ENCODE results near the gene DAPK1. TPM values are rescaled to one million over a fixed set of nuclear protein-coding genes. Genes with fewer than 3 reads are reported as not detected.

Gene DAPK1
- polyA plus RNA-seq, 1 donor: 24.9 TPM

- no peak for DNase-seq
- Histone ChIP-seq H3K27me3 (ENCODE audit: control insufficient read depth, insufficient read depth, low read length) (no peaks in the 10 kb centered on the region), H3K9me3 (ENCODE audit: control insufficient read depth, low read depth, low read length) (no peaks in the 10 kb centered on the region), H3K4me1 (ENCODE audit: control insufficient read depth, insufficient read depth, low read length) (peaks cover 10% of the 10 kb centered on the region), H3K27ac (ENCODE audit: low read length) (no peak overlapping the region), H3K4me3 (ENCODE audit: low read length) (no peak overlapping the region), H3K36me3 (ENCODE audit: control insufficient read depth, insufficient read depth, low read length) (no peaks in the 10 kb centered on the region)
- 100% methylated on average over 2 of the region's 13 CpGs for WGBS (ENCODE audit: insufficient coverage, low lambda C conversion rate)
Observed at GRCh38 chr9:87505869-87506678, 8.4 kb downstream of the DAPK1 start.

- H3K27me3 ChIP-seq (ENCODE audit: control insufficient read depth, insufficient read depth, low read length): no peaks in the 10 kb centered on the region
- H3K9me3 ChIP-seq (ENCODE audit: control insufficient read depth, low read depth, low read length): no peaks in the 10 kb centered on the region
- DNase-seq: no peak
- no peak overlapping the region for H3K4me3 ChIP-seq (ENCODE audit: low read length)
- H3K36me3 ChIP-seq (ENCODE audit: control insufficient read depth, insufficient read depth, low read length): no peaks in the 10 kb centered on the region
- peaks cover 5% of the 10 kb centered on the region for H3K4me1 ChIP-seq (ENCODE audit: control insufficient read depth, insufficient read depth, low read length)
- no peak overlapping the region for H3K27ac ChIP-seq (ENCODE audit: low read length)
- WGBS (ENCODE audit: insufficient coverage, low lambda C conversion rate): 80% methylated on average over 1 of the region's 4 CpGs
Observed at GRCh38 chr9:87507576-87507975, 9.9 kb downstream of the DAPK1 start.

GRCh38 chr9:87510252-87510683, 12.6 kb downstream of the DAPK1 start:
- no peaks in the 10 kb centered on the region for H3K27me3 ChIP-seq (ENCODE audit: control insufficient read depth, insufficient read depth, low read length)
- peaks cover 3% of the 10 kb centered on the region for H3K4me1 ChIP-seq (ENCODE audit: control insufficient read depth, insufficient read depth, low read length)
- H3K36me3 ChIP-seq (ENCODE audit: control insufficient read depth, insufficient read depth, low read length): no peaks in the 10 kb centered on the region
- no peak for DNase-seq
- no peak overlapping the region for H3K4me3 ChIP-seq (ENCODE audit: low read length)
- no peaks in the 10 kb centered on the region for H3K9me3 ChIP-seq (ENCODE audit: control insufficient read depth, low read depth, low read length)
- WGBS (ENCODE audit: insufficient coverage, low lambda C conversion rate): no CpG with 5 or more reads among the region's 4 CpGs
- no peak overlapping the region for H3K27ac ChIP-seq (ENCODE audit: low read length)

- Histone ChIP-seq H3K36me3 (ENCODE audit: control insufficient read depth, insufficient read depth, low read length) (no peaks in the 10 kb centered on the region), H3K27me3 (ENCODE audit: control insufficient read depth, insufficient read depth, low read length) (no peaks in the 10 kb centered on the region), H3K4me3 (ENCODE audit: low read length) (no peak overlapping the region), H3K4me1 (ENCODE audit: control insufficient read depth, insufficient read depth, low read length) (peaks cover 14% of the 10 kb centered on the region), H3K9me3 (ENCODE audit: control insufficient read depth, low read depth, low read length) (no peaks in the 10 kb centered on the region), H3K27ac (ENCODE audit: low read length) (no peak overlapping the region)
- WGBS (ENCODE audit: insufficient coverage, low lambda C conversion rate): no CpG with 5 or more reads among the region's 4 CpGs
- no peak for DNase-seq
Observed at GRCh38 chr9:87512311-87512710, 14.6 kb downstream of the DAPK1 start.

- Histone ChIP-seq H3K9me3 (ENCODE audit: control insufficient read depth, low read depth, low read length) (no peaks in the 10 kb centered on the region), H3K36me3 (ENCODE audit: control insufficient read depth, insufficient read depth, low read length) (no peaks in the 10 kb centered on the region), H3K27me3 (ENCODE audit: control insufficient read depth, insufficient read depth, low read length) (no peaks in the 10 kb centered on the region), H3K4me1 (ENCODE audit: control insufficient read depth, insufficient read depth, low read length) (peaks cover 14% of the 10 kb centered on the region), H3K27ac (ENCODE audit: low read length) (no peak overlapping the region), H3K4me3 (ENCODE audit: low read length) (no peak overlapping the region)
- no peak for DNase-seq
- WGBS (ENCODE audit: insufficient coverage, low lambda C conversion rate): 83% methylated on average over 1 of the region's 4 CpGs
Observed at GRCh38 chr9:87513161-87513560, 15.5 kb downstream of the DAPK1 start.

GRCh38 chr9:87513880-87514535, 16.3 kb downstream of the DAPK1 start:
- WGBS (ENCODE audit: insufficient coverage, low lambda C conversion rate): no CpG with 5 or more reads among the region's 3 CpGs
- peaks cover 17% of the 10 kb centered on the region for H3K4me1 ChIP-seq (ENCODE audit: control insufficient read depth, insufficient read depth, low read length)
- no peak overlapping the region for H3K27ac ChIP-seq (ENCODE audit: low read length)

GRCh38 chr9:87515006-87515405, 17.3 kb downstream of the DAPK1 start:
- DNase-seq: no peak

More at GRCh38 chr9:87513880-87514535, 16.3 kb downstream of the DAPK1 start:
- H3K27me3 ChIP-seq (ENCODE audit: control insufficient read depth, insufficient read depth, low read length): no peaks in the 10 kb centered on the region
- no peak for DNase-seq
- H3K9me3 ChIP-seq (ENCODE audit: control insufficient read depth, low read depth, low read length): no peaks in the 10 kb centered on the region
- no peaks in the 10 kb centered on the region for H3K36me3 ChIP-seq (ENCODE audit: control insufficient read depth, insufficient read depth, low read length)
- no peak overlapping the region for H3K4me3 ChIP-seq (ENCODE audit: low read length)

GRCh38 chr9:87515588-87516221, 18.0 kb downstream of the DAPK1 start:
- no peak overlapping the region for H3K4me3 ChIP-seq (ENCODE audit: low read length)
- H3K36me3 ChIP-seq (ENCODE audit: control insufficient read depth, insufficient read depth, low read length): no peaks in the 10 kb centered on the region
- no peaks in the 10 kb centered on the region for H3K27me3 ChIP-seq (ENCODE audit: control insufficient read depth, insufficient read depth, low read length)
- no peak for DNase-seq
- no peaks in the 10 kb centered on the region for H3K9me3 ChIP-seq (ENCODE audit: control insufficient read depth, low read depth, low read length)
- H3K4me1 ChIP-seq (ENCODE audit: control insufficient read depth, insufficient read depth, low read length): peaks cover 24% of the 10 kb centered on the region
- no peak overlapping the region for H3K27ac ChIP-seq (ENCODE audit: low read length)
- 100% methylated on average over 2 of the region's 9 CpGs for WGBS (ENCODE audit: insufficient coverage, low lambda C conversion rate)

More at GRCh38 chr9:87515006-87515405, 17.3 kb downstream of the DAPK1 start:
- Histone ChIP-seq H3K9me3 (ENCODE audit: control insufficient read depth, low read depth, low read length) (no peaks in the 10 kb centered on the region), H3K27ac (ENCODE audit: low read length) (no peak overlapping the region), H3K4me1 (ENCODE audit: control insufficient read depth, insufficient read depth, low read length) (peaks cover 24% of the 10 kb centered on the region), H3K27me3 (ENCODE audit: control insufficient read depth, insufficient read depth, low read length) (no peaks in the 10 kb centered on the region), H3K36me3 (ENCODE audit: control insufficient read depth, insufficient read depth, low read length) (no peaks in the 10 kb centered on the region), H3K4me3 (ENCODE audit: low read length) (no peak overlapping the region)
- WGBS (ENCODE audit: insufficient coverage, low lambda C conversion rate): no CpG with 5 or more reads among the region's 2 CpGs

- Histone ChIP-seq H3K36me3 (ENCODE audit: control insufficient read depth, insufficient read depth, low read length) (no peaks in the 10 kb centered on the region), H3K27ac (ENCODE audit: low read length) (no peak overlapping the region), H3K4me3 (ENCODE audit: low read length) (no peak overlapping the region), H3K9me3 (ENCODE audit: control insufficient read depth, low read depth, low read length) (no peaks in the 10 kb centered on the region), H3K27me3 (ENCODE audit: control insufficient read depth, insufficient read depth, low read length) (no peaks in the 10 kb centered on the region), H3K4me1 (ENCODE audit: control insufficient read depth, insufficient read depth, low read length) (peaks cover 24% of the 10 kb centered on the region)
- no CpG with 5 or more reads among the region's 12 CpGs for WGBS (ENCODE audit: insufficient coverage, low lambda C conversion rate)
- DNase-seq: peak; percentile 48 to 74
Observed at GRCh38 chr9:87516222-87516925, 18.7 kb downstream of the DAPK1 start.

GRCh38 chr9:87516926-87517290, 19.2 kb downstream of the DAPK1 start:
- Histone ChIP-seq H3K9me3 (ENCODE audit: control insufficient read depth, low read depth, low read length) (no peaks in the 10 kb centered on the region), H3K4me1 (ENCODE audit: control insufficient read depth, insufficient read depth, low read length) (peaks cover 24% of the 10 kb centered on the region), H3K4me3 (ENCODE audit: low read length) (no peak overlapping the region), H3K36me3 (ENCODE audit: control insufficient read depth, insufficient read depth, low read length) (peaks cover 2% of the 10 kb centered on the region), H3K27me3 (ENCODE audit: control insufficient read depth, insufficient read depth, low read length) (no peaks in the 10 kb centered on the region), H3K27ac (ENCODE audit: low read length) (no peak overlapping the region)
- no CpG with 5 or more reads among the region's 3 CpGs for WGBS (ENCODE audit: insufficient coverage, low lambda C conversion rate)
- no peak for DNase-seq

All from large intestine (tissue), 3 donors.